Endothelial cell of umbilical vein (primary cell): ENCODE results near the gene EXD2.

ENCODE experiments used
- EZH2 ChIP-seq: IDR thresholded peaks from 2 replicates; pipeline ENCODE4 v1.6.1; 2012; ENCODE audit warnings: borderline replicate concordance, low read depth, mild to moderate bottlenecking, moderate library complexity, low read length, inconsistent platforms; ENCODE audit not compliant: severe bottlenecking
- FOS ChIP-seq: IDR thresholded peaks from 2 replicates; pipeline ENCODE4 v1.6.1; 2011; ENCODE audit warnings: mild to moderate bottlenecking, low read length, moderate library complexity, borderline replicate concordance; ENCODE audit not compliant: insufficient read depth
- POLR2A ChIP-seq: IDR thresholded peaks from 2 replicates; pipeline ENCODE4 v1.6.1; 2012; ENCODE audit warnings: low read depth, mild to moderate bottlenecking, control low read depth, low read length
- POLR2AphosphoS5 ChIP-seq: IDR thresholded peaks from 2 replicates; pipeline ENCODE4 v1.6.1; 2012; ENCODE audit warnings: low read depth, mild to moderate bottlenecking, control low read depth, low read length, moderate library complexity; ENCODE audit not compliant: insufficient read depth
- TF ChIP-seq, protein P1 (sequence below), 2 donors: IDR thresholded peaks; 1 replicate in 1 of 2; 2 replicates in 1 of 2; pipeline ENCODE4 v1.5.1; 2011; ENCODE audit warnings: low read length in 2 of 2, mild to moderate bottlenecking in 2 of 2, moderate library complexity in 2 of 2, control low read depth in 1 of 2, inconsistent platforms in 1 of 2, low read depth in 1 of 2; ENCODE audit not compliant: insufficient read depth in 1 of 2; ENCODE audit errors: extremely low read depth in 1 of 2

GRCh38 chr14:69170839-69171238, 20.5 kb upstream of the EXD2 start:
- TF ChIP-seq, protein P1, sequence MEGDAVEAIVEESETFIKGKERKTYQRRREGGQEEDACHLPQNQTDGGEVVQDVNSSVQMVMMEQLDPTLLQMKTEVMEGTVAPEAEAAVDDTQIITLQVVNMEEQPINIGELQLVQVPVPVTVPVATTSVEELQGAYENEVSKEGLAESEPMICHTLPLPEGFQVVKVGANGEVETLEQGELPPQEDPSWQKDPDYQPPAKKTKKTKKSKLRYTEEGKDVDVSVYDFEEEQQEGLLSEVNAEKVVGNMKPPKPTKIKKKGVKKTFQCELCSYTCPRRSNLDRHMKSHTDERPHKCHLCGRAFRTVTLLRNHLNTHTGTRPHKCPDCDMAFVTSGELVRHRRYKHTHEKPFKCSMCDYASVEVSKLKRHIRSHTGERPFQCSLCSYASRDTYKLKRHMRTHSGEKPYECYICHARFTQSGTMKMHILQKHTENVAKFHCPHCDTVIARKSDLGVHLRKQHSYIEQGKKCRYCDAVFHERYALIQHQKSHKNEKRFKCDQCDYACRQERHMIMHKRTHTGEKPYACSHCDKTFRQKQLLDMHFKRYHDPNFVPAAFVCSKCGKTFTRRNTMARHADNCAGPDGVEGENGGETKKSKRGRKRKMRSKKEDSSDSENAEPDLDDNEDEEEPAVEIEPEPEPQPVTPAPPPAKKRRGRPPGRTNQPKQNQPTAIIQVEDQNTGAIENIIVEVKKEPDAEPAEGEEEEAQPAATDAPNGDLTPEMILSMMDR (IDR thresholded peaks at IDR 0.05; ENCODE audit: extremely low read depth in 1 of 2, insufficient read depth in 1 of 2, low read depth in 1 of 2, low read length in 2 of 2): no peak
- TF ChIP-seq EZH2 (no peak), POLR2A (no peak), POLR2AphosphoS5 (no peak), FOS (no peak)
